NCI-H524 treated with DMSO at 0.1 percent for 48 hours (cell line): ENCODE measurements around the gene ARHGEF4.
A peak's percentile ranks its signal among the peaks of the same experiment; 100 is the strongest.

ENCODE experiments used
- DNase-seq: peaks from one replicate; lab custom pipeline; 2025; lab: John Stamatoyannopoulos, UW

The ARHGEF4 gene

GRCh38 chr2:130818809-130819208 is 17.9 kb upstream of the ARHGEF4 start:
- DNase-seq = no peak

DNA sequence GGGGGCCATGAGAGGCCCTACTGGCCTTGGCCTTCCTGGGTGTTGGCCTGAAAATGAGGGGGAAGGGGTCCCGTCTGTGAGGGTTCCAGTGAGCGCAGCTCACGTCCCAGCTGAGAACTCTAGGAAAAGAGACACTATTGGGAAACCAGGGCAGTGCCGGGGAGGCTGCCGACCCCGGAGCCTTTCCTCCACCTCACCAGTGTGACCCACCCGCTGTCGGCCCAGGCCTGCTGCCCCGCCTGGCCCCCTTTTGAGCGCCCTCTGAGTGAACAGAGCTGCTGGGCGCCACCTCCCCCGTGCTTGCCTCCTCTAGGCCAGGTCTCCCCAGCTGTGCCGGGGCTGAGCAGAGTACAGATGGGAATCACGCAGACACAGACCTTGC is 17.5 kb upstream of the ARHGEF4 start:
- no peak for DNase-seq

DNA sequence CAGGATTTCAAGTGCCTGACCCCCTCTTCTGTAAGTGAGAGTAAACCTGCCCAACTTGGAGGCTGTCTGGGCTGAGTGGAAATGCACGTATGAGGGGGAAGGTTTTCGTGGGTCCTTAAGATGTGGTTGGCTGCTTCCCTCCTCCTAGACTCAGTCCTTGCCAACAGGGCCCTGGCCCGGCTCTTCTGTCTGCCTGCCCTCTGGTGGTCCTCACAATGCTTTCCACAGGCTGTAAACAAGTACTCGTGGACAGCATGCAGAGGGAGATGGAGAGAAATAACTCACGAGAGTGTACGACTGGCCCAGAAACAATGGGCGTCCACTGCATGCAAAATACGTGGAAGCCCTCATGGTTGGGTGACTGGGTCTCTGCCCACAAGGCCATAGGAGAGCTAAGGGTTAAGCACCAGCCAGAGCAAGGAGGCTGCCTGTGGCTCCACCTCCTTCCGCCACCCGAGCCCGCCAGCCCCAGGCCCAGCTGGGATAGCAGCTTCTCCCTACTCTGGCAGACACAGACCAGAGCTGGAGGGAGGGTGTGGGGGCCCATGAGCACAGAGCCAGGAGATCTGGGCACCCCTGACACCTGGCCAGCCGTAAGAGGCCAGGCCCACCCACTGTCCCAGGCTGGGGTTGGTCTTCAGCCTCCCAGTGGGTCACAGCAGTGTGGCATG is 17.0 kb upstream of the ARHGEF4 start:
- peak; percentile 39 for DNase-seq

DNA sequence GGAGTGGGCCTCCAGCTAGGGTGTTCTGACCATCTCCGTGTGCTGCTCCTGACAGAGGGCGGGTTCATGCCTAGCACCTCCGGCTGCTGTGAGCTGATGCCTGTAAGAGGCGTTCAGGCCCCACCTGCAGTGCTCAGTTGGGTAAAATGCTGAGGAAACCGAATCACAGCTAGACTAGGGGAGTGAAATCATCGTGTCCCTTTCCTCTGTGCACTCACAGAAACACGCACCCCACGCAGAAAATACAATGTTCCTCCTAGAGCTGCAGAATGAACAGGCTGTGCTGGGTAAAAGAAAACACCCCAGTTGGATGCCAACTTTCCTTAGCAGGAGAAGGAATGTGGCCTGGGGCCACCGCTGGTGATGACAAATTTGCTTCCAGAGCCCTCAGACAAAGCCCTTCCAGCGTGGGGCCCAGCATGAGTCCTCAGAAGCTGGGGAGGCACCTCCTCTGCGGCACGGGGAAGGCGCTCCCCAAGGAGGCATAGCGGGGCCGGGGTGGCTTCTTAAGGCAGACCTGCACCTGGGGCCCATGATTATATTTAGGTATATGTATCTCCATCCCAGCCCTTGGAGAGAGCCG is 16.3 kb upstream of the ARHGEF4 start:
- DNase-seq = no peak

DNA sequence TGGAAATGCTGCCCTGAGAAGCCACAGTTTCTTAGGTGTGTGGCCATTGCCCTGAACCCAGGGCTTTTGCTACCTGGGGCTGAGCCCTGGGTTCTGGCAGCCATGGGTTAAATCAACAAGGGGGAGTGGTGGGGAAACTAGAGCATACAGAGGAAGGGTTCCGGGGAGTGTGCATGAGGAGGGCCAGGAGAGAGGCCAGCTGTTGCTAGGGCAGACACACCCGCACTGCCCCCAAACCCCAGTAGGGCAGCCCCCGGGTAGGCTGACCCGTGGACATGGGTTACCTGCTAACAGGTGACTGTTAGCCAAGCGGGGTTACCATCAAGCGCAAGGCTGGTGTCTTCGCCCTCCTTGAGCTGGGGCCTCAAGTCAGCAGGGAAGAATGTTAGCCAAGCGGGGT is 14.8 kb upstream of the ARHGEF4 start:
- DNase-seq = no peak

DNA sequence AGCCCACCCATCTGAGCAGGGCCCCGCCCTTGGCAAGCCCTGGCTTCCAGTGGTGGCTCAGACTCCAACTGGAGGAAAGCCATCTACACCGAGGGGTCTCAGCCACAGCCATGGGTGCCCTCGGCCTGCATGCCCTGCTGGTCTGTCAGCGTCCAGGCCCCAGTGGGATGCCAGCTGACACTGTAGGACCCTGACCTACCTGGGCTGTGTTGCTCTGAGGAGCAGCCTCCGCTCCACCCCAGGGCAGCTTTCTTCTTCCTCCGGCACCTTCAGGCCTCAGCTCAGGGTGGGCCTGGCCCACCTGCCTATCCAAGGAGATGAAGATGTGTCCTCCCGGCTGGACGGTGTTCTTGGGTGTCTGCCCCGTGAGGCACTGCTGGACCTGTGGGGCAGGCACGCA is 13.9 kb upstream of the ARHGEF4 start:
- no peak for DNase-seq

GRCh38 chr2:130823171-130823885 is 13.4 kb upstream of the ARHGEF4 start:
- peak; percentile 66 for DNase-seq

DNA sequence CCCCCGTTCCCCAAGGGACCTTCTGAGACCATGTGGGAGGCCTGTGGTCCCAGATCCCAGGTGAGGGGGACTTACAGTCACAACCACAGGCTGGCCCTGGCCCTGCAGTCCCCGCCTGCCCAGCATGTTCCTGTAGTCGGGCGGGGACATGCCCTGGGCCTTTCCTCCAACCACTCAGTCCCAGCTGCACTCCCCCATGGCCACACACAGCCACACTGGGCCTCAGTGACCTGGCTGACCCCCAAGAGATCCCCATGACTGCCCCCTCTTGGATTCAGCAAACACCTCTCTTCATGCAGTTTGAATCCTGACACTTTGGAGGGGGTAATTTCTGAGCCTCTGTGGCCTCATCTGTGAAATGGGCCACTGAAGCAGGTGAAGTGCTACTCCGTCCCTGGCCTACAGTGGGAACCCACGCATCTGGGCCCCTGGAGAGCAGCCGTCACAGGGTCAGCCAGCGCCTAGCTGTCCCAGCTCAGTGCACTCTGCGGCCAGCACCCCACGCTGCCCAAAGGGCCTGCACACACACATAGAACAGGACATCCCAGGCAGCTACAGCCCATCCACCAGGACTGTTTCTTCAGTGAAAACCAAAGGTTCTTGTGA is 12.7 kb upstream of the ARHGEF4 start:
- DNase-seq = no peak

DNA sequence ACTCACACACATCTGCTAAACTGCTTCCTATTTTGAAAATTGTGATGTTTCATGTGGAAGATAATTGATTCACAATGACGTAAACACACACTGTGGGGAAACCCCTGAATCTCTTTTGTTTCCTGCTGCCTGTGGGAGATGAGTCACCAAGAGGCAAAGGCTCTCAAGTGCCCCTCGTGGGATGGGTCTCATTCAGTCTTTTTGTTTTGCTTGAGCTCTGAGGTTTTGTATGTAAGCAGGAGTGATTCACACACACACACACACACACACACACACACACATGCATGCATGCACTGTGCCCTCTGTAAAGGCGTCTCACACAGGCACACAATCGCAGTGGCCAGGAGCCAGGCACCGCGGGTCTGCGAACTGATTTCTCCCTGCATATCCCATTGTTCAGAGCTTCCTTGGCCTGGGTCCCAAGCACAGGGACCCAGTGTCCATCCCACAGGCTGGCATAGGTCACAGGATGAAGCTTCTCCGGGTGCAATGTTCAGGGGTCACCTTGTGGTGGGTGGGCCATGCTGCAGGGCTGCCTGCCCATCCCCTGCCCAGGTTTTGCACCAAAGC is 12.1 kb upstream of the ARHGEF4 start:
- DNase-seq = no peak

DNA sequence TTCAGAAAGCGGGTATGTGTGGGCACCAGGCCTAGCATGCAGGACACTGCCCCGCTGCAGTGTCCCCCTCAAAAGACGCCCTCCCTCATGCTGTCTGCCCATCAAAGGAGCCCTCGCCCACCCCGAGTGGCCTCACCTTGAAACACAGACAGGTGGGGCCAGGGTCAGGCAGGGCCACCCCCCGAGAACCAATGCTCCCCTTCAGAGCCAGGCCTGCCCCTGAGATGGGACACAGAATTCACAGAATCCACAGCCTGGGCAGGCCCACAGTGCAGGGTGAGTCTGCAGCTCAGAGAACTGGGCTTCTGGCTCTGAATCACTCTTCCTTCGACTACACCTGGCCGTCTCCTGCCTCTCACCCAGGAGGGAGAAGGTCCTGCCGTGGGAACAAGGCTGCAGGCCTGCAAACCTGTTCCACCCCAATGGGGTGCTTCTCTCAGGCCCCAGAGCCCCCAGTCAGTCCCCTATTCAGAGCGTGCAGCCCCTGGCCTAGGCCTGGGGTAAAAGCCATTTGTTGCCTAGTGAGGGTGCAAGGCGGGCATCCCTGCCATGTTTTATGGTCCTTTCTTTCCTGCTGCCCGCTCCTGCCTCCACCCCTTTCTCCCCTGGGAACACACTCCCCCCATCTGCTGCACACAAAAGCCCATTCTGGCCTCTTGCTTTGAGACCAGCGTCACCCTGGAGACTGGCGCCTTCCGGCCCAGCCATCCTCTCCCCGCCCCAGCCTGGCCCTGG is 11.3 kb upstream of the ARHGEF4 start:
- peak; percentile 37 for DNase-seq

GRCh38 chr2:130825966-130826253 is 10.8 kb upstream of the ARHGEF4 start:
- DNase-seq = no peak

- no peak for DNase-seq
These were observed 10.3 kb upstream of the ARHGEF4 start for GRCh38 chr2:130826419-130826818.

GRCh38 chr2:130826821-130827501 is 9.8 kb upstream of the ARHGEF4 start:
- no peak for DNase-seq

GRCh38 chr2:130827502-130828251 is 9.0 kb upstream of the ARHGEF4 start:
- DNase-seq = no peak

- DNase-seq = no peak
These were observed 8.3 kb upstream of the ARHGEF4 start for GRCh38 chr2:130828461-130828860.

DNA sequence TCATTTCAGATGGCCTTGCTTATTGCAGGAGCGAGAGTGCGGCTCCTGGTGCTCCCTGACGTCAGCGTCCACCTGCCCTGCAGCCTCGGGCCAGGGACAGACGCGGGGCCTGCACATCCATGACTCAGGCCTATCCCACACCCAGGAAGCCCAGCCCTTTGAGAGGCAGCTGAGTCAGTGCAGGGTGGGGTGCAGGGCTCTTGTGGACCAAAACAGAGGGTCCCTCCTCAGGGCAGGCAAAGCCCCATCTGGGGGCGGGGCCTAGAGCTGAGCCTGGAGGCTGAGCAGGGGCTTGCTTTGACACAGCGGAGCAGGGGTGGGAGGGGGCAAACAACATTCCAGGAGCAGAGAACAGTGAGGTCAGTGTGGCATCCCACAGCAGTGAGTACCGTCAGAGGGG is 7.7 kb upstream of the ARHGEF4 start:
- no peak for DNase-seq

DNA sequence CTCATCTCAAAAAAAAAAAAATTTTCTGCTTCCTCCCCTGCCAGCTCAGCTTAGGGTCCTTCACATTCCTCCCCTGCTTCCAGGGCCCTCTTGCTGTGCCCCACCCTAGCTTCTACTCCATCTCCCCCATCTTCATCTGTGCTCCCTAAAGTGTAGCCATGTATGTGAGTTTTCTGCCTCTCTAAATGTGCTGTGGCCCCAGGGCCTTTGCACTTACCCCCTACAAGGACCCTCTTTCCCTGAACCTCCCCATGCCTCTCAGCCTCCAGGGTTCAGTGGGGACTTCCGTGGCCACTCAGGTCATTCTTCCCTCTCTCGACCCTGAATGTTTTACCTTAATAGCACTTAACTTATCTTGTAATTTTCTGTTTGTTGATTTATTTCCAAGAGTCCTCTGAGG is 6.2 kb upstream of the ARHGEF4 start:
- DNase-seq = no peak

GRCh38 chr2:130831356-130831755 is 5.4 kb upstream of the ARHGEF4 start:
- DNase-seq = no peak

GRCh38 chr2:130832296-130832940 is 4.3 kb upstream of the ARHGEF4 start:
- DNase-seq = peak; percentile 81
